Skeletal muscle tissue (tissue), 4 donors: ENCODE data around the gene RNF34. TPM values are rescaled to one million over a fixed set of nuclear protein-coding genes. Genes with fewer than 3 reads are reported as not detected.

Source experiments
- H3K27ac ChIP-seq: one replicate; pipeline ENCODE4 v1.7.0; 2013; ENCODE audit warnings: mild to moderate bottlenecking, low read depth, low read length, inconsistent platforms
- H3K27me3 ChIP-seq, 3 donors: one replicate each; pipeline ENCODE4 v1.7.0; 2013; ENCODE audit warnings: low read length in 3 of 3; ENCODE audit not compliant: control insufficient read depth in 3 of 3, insufficient read depth in 3 of 3
- H3K36me3 ChIP-seq, 3 donors: one replicate each; pipeline ENCODE4 v1.7.0; 2013; ENCODE audit warnings: low read length in 3 of 3; ENCODE audit not compliant: control insufficient read depth in 3 of 3, insufficient read depth in 3 of 3
- H3K4me1 ChIP-seq, 3 donors: one replicate each; pipeline ENCODE4 v1.7.0; 2013; ENCODE audit warnings: low read length in 3 of 3, mild to moderate bottlenecking in 3 of 3; ENCODE audit not compliant: control insufficient read depth in 3 of 3, insufficient read depth in 3 of 3
- H3K4me3 ChIP-seq, 3 donors: one replicate each; pipeline ENCODE4 v1.7.0; 2013; ENCODE audit warnings: low read length in 3 of 3
- H3K9ac ChIP-seq, 3 donors: one replicate each; pipeline ENCODE4 v1.7.0; 2013; ENCODE audit warnings: low read length in 3 of 3, mild to moderate bottlenecking in 3 of 3, moderate library complexity in 2 of 3, low read depth in 1 of 3
- H3K9me3 ChIP-seq, 3 donors: one replicate each; pipeline ENCODE4 v1.7.0; 2013; ENCODE audit warnings: low read length in 3 of 3; ENCODE audit not compliant: control insufficient read depth in 3 of 3
- total RNA-seq: library from RNA; depleted of rRNA; stranded (reverse); fragments of >200 nt; gene quantifications from one replicate; pipeline ENCODE4 v1.2.3, GENCODE V29; 2014
- donor health status: Osteomylitis.

The RNF34 gene
- total RNA-seq = 52.2 TPM

GRCh38 chr12:121399391-121400331, at the start of gene RNF34:
RNF34 (plus strand) TSS chr12:121400118; CDS start chr12:121400213, 95 bp downstream.
- H3K4me1 ChIP-seq = peaks cover 9 to 20% (median 13%) of the 10 kb centered on the region in 3 donors
- H3K36me3 ChIP-seq = peaks cover 0 to 6% (median 2%) of the 10 kb centered on the region in 3 donors
- peak within 1 kb of the TSS; percentile 95 to 98 (median 98) for H3K9ac ChIP-seq
- no peaks in the 10 kb centered on the region for H3K27me3 ChIP-seq
- peak within 1 kb of the TSS; percentile 93 for H3K27ac ChIP-seq
- H3K9me3 ChIP-seq = no peaks in the 10 kb centered on the region
- H3K4me3 ChIP-seq = peak within 1 kb of the TSS; percentile 91 to 97 (median 92)

- Histone ChIP-seq H3K9ac (peak within 1 kb of the TSS; percentile 74 to 97 (median 93)), H3K27me3 (no peaks in the 10 kb centered on the region), H3K36me3 (peaks cover 0 to 3% (median 2%) of the 10 kb centered on the region in 3 donors), H3K4me1 (peaks cover 2 to 16% (median 11%) of the 10 kb centered on the region in 3 donors), H3K9me3 (no peaks in the 10 kb centered on the region), H3K27ac (peak within 1 kb of the TSS; percentile 68), H3K4me3 (peak within 1 kb of the TSS; percentile 99 to 100 (median 100))
Observed at GRCh38 chr12:121351820-121352681, 47.9 kb upstream of the RNF34 start, which contains the start of gene ANAPC5. ANAPC5 (minus strand) TSS chr12:121352411; CDS start chr12:121352340, 71 bp downstream.

GRCh38 chr12:121352682-121353018, 47.3 kb upstream of the RNF34 start:
- Histone ChIP-seq H3K4me1 (peaks cover 2 to 16% (median 11%) of the 10 kb centered on the region in 3 donors), H3K36me3 (no peaks in the 10 kb centered on the region), H3K27ac (peak overlapping the region; percentile 34), H3K9me3 (no peaks in the 10 kb centered on the region), H3K4me3 (peak overlapping the region; percentile 99 to 100 (median 100)), H3K9ac (peak overlapping the region; percentile 68 to 81 (median 70)), H3K27me3 (no peaks in the 10 kb centered on the region)

- no peak overlapping the region for H3K4me3 ChIP-seq
- H3K9me3 ChIP-seq = no peaks in the 10 kb centered on the region
- H3K36me3 ChIP-seq = no peaks in the 10 kb centered on the region
- no peak overlapping the region for H3K27ac ChIP-seq
- H3K4me1 ChIP-seq = peaks cover 2 to 12% (median 8%) of the 10 kb centered on the region in 3 donors
- H3K27me3 ChIP-seq = no peaks in the 10 kb centered on the region
- no peak overlapping the region for H3K9ac ChIP-seq
Observed at GRCh38 chr12:121355818-121356217, 44.1 kb upstream of the RNF34 start.

GRCh38 chr12:121356657-121357056, 43.3 kb upstream of the RNF34 start:
- no peaks in the 10 kb centered on the region for H3K36me3 ChIP-seq
- no peak overlapping the region for H3K9ac ChIP-seq
- no peaks in the 10 kb centered on the region for H3K27me3 ChIP-seq
- H3K4me1 ChIP-seq = peaks cover 0 to 5% (median 5%) of the 10 kb centered on the region in 3 donors
- H3K27ac ChIP-seq = no peak overlapping the region
- H3K4me3 ChIP-seq = no peak overlapping the region
- H3K9me3 ChIP-seq = no peaks in the 10 kb centered on the region

GRCh38 chr12:121357331-121357730, 42.6 kb upstream of the RNF34 start:
- Histone ChIP-seq H3K4me3 (no peak overlapping the region), H3K9ac (no peak overlapping the region), H3K9me3 (no peaks in the 10 kb centered on the region), H3K27ac (no peak overlapping the region), H3K36me3 (no peaks in the 10 kb centered on the region), H3K27me3 (no peaks in the 10 kb centered on the region), H3K4me1 (peaks cover 0 to 5% (median 0%) of the 10 kb centered on the region in 3 donors)

- peaks cover 0 to 3% (median 0%) of the 10 kb centered on the region in 3 donors for H3K4me1 ChIP-seq
- no peaks in the 10 kb centered on the region for H3K36me3 ChIP-seq
- H3K9ac ChIP-seq = no peak overlapping the region
- H3K27me3 ChIP-seq = no peaks in the 10 kb centered on the region
- no peak overlapping the region for H3K27ac ChIP-seq
- no peaks in the 10 kb centered on the region for H3K9me3 ChIP-seq
- H3K4me3 ChIP-seq = no peak overlapping the region
Observed at GRCh38 chr12:121358073-121358472, 41.8 kb upstream of the RNF34 start.

GRCh38 chr12:121364683-121365121, 35.2 kb upstream of the RNF34 start:
- Histone ChIP-seq H3K9ac (no peak overlapping the region), H3K27me3 (no peaks in the 10 kb centered on the region), H3K9me3 (no peaks in the 10 kb centered on the region), H3K27ac (no peak overlapping the region), H3K36me3 (no peaks in the 10 kb centered on the region), H3K4me3 (no peak overlapping the region), H3K4me1 (peaks cover 0 to 2% (median 0%) of the 10 kb centered on the region in 3 donors)

GRCh38 chr12:121365416-121366062, 34.4 kb upstream of the RNF34 start:
- H3K4me1 ChIP-seq = peaks cover 0 to 5% (median 3%) of the 10 kb centered on the region in 3 donors
- H3K4me3 ChIP-seq = no peak overlapping the region
- H3K27me3 ChIP-seq = no peaks in the 10 kb centered on the region
- H3K27ac ChIP-seq = no peak overlapping the region
- no peaks in the 10 kb centered on the region for H3K9me3 ChIP-seq
- no peaks in the 10 kb centered on the region for H3K36me3 ChIP-seq
- no peak overlapping the region for H3K9ac ChIP-seq
